GM10266 (cell line): ENCODE measurements around the gene PSMA1.

Source experiments
- DNase-seq: peaks from one replicate; pipeline ENCODE4 v3.0.0; 2012; ENCODE audit errors: extremely low spot score
- CTCF ChIP-seq: IDR thresholded peaks from 2 replicates; pipeline ENCODE4 v1.5.1; 2012; ENCODE audit warnings: mild to moderate bottlenecking, low read depth; ENCODE audit not compliant: control insufficient read depth, insufficient read depth; ENCODE audit errors: missing control alignments

The PSMA1 gene

GRCh38 chr11:14529951-14530350, 9.8 kb upstream of the PSMA1 start:
- DNase-seq: no peak
- TF ChIP-seq CTCF: no peak

- no peak for DNase-seq
- TF ChIP-seq CTCF: no peak
These were observed 9.1 kb upstream of the PSMA1 start for GRCh38 chr11:14529321-14529720.

- no peak for TF ChIP-seq CTCF
These were observed 2.6 kb upstream of the PSMA1 start for GRCh38 chr11:14522801-14523200.

GRCh38 chr11:14522245-14522644, 2.1 kb upstream of the PSMA1 start:
- DNase-seq: no peak

More at GRCh38 chr11:14522801-14523200, 2.6 kb upstream of the PSMA1 start:
- no peak for DNase-seq

GRCh38 chr11:14520747-14521151, 563 bp upstream of the PSMA1 start:
- DNase-seq: no peak
- no peak for TF ChIP-seq CTCF

More at GRCh38 chr11:14522245-14522644, 2.1 kb upstream of the PSMA1 start:
- no peak for TF ChIP-seq CTCF

- no peak for TF ChIP-seq CTCF
- no peak for DNase-seq
These were observed 629 bp downstream of the PSMA1 start for GRCh38 chr11:14519597-14519916.

GRCh38 chr11:14518820-14519219, 1.4 kb downstream of the PSMA1 start:
- DNase-seq: no peak
- TF ChIP-seq CTCF: no peak
